ENCODE results near the gene CPLANE2. TPM values are rescaled to one million over a fixed set of nuclear protein-coding genes. Genes with fewer than 3 reads are reported as not detected.

The CPLANE2 gene, protein sequence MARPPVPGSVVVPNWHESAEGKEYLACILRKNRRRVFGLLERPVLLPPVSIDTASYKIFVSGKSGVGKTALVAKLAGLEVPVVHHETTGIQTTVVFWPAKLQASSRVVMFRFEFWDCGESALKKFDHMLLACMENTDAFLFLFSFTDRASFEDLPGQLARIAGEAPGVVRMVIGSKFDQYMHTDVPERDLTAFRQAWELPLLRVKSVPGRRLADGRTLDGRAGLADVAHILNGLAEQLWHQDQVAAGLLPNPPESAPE
- total RNA-seq: 8.5 to 12.3 TPM (median 12.0 TPM) in 3 replicates
- long read RNA-seq, partial matches to known transcripts: 1 of 5 reads
- long read RNA-seq, other reads (novel, unspliced or antisense): 0 of 5 reads

DNA sequence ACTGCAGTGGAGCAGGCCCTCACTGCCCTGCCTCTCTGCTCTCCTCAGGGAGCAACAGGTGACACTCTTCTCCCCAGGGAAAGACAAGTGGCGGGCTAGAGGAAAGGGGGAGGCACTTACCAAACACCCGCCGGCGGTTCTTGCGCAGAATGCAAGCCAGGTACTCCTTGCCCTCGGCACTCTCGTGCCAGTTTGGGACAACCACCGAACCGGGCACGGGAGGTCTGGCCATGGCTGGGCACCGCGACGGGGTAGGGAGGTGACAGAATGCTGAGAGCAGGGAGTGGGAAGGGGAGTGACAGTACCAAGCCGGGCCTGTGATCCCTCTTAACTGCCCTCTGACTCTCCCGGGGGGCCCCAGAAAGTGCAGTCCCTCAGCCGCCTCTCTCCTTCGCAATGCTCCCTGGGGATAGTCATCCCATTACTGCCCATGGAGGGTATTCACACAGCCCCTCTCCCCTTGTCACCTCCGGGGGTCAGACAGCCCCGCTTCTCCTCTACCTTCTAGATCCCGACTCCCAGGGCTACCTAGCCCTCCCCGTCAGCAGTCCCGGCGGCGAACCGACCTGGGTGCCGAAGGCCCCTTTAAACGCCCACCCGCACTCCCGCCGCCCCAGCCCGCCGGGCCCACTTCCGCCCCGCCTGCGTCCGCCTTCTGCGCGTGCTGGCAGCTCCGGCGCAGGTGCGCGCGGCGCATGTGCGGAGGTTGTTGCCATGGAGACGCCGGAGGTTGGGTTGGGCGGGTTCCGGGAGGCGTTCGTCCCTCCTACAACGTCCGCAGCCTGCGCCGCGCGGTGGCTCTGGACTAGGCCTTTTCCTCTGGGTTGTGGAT is at the start of gene CPLANE2:
Gene CPLANE2, minus strand, starts transcription at position 673 of the 832 bp plus-strand sequence. Its CDS starts 441 bp downstream, at position 232.
- Mint-ChIP-seq H3K4me3 (ENCODE audit: unreplicated experiment) (peak within 1 kb of the TSS; percentile 80), H3K27ac (ENCODE audit: unreplicated experiment) (peak within 1 kb of the TSS; percentile 96), H3K9me3 (ENCODE audit: low read depth) (no peaks in the 10 kb centered on the region), H3K27me3 (ENCODE audit: low read depth) (no peaks in the 10 kb centered on the region), H3K36me3 (ENCODE audit: low read depth) (peaks cover 1% of the 10 kb centered on the region), H3K4me1 (ENCODE audit: low read depth) (peaks cover 16% of the 10 kb centered on the region)
- peak; percentile 98 for DNase-seq (ENCODE audit: low spot score)
- TF ChIP-seq, protein P1, sequence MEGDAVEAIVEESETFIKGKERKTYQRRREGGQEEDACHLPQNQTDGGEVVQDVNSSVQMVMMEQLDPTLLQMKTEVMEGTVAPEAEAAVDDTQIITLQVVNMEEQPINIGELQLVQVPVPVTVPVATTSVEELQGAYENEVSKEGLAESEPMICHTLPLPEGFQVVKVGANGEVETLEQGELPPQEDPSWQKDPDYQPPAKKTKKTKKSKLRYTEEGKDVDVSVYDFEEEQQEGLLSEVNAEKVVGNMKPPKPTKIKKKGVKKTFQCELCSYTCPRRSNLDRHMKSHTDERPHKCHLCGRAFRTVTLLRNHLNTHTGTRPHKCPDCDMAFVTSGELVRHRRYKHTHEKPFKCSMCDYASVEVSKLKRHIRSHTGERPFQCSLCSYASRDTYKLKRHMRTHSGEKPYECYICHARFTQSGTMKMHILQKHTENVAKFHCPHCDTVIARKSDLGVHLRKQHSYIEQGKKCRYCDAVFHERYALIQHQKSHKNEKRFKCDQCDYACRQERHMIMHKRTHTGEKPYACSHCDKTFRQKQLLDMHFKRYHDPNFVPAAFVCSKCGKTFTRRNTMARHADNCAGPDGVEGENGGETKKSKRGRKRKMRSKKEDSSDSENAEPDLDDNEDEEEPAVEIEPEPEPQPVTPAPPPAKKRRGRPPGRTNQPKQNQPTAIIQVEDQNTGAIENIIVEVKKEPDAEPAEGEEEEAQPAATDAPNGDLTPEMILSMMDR (IDR thresholded peaks at IDR 0.05): peak; percentile 9

DNA sequence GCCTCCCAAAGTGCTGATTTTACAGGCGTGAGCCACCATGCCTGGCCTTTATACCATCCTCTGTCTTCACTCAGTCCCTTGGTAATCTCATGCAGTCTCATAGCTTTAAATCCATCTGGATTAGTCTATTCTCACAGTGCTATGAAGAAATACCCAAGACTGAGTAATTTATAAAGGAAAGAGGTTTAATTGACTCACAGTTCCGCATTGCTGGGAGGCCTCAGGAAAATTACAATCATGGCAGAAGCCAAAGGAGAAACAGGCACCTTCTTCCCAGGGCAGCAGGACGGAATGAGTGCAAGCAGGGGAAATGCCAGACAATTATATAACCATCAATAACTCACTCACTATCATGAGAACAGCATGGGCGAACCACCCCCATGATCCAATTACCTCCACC is 49.1 kb upstream of the CPLANE2 start:
- Mint-ChIP-seq H3K27me3 (ENCODE audit: low read depth) (no peaks in the 10 kb centered on the region), H3K4me1 (ENCODE audit: low read depth) (no peaks in the 10 kb centered on the region), H3K9me3 (ENCODE audit: low read depth) (no peaks in the 10 kb centered on the region), H3K36me3 (ENCODE audit: low read depth) (peaks cover 8% of the 10 kb centered on the region), H3K27ac (ENCODE audit: unreplicated experiment) (no peak overlapping the region), H3K4me3 (ENCODE audit: unreplicated experiment) (no peak overlapping the region)
- no peak for DNase-seq (ENCODE audit: low spot score)
- TF ChIP-seq, protein P1 (IDR thresholded peaks at IDR 0.05): no peak

DNA sequence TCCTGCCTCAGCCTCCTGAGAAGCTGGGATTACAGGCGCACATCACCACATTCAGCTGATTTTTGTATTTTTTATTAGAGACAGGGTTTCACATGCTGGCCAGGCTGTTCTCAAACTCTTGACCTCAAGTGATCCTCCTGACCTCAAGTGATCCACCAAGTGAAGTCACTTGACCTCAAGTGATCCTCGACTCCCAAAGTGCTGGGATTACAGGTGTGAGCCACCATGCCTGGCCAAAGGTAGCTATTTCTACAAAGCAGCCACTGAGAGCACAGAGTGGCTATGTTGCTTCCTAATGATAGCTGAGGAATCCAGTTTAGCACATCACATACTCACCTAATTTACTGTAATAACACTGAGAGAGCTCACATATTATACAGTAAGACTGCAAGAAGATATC is 44.8 kb upstream of the CPLANE2 start:
- Mint-ChIP-seq H3K4me3 (ENCODE audit: unreplicated experiment) (no peak overlapping the region), H3K4me1 (ENCODE audit: low read depth) (peaks cover 5% of the 10 kb centered on the region), H3K27me3 (ENCODE audit: low read depth) (no peaks in the 10 kb centered on the region), H3K36me3 (ENCODE audit: low read depth) (peaks cover 2% of the 10 kb centered on the region), H3K27ac (ENCODE audit: unreplicated experiment) (no peak overlapping the region), H3K9me3 (ENCODE audit: low read depth) (no peaks in the 10 kb centered on the region)
- TF ChIP-seq, protein P1 (IDR thresholded peaks at IDR 0.05): no peak
- DNase-seq (ENCODE audit: low spot score): no peak

DNA sequence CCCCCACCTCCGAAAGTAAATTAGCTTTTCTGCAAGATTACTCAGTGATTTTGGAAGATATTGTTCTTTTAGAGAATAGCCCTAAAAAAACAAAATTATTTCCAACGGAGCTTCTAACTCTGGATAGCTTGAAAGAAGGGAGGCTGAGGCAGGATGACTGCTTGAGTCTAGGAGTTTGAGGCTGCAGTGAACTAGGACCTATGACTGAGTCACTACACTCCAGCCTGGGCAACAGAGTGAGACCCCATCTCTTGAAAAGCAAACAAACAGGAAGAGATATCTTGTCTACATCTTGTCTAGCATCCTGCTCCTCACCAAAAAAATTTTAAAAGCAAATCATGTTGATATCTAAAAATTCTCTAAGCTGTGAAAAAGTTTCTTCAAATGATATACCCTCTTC is 42.2 kb upstream of the CPLANE2 start:
- Mint-ChIP-seq H3K4me1 (ENCODE audit: low read depth) (peaks cover 6% of the 10 kb centered on the region), H3K36me3 (ENCODE audit: low read depth) (peaks cover 2% of the 10 kb centered on the region), H3K9me3 (ENCODE audit: low read depth) (no peaks in the 10 kb centered on the region), H3K27me3 (ENCODE audit: low read depth) (no peaks in the 10 kb centered on the region), H3K27ac (ENCODE audit: unreplicated experiment) (no peak overlapping the region), H3K4me3 (ENCODE audit: unreplicated experiment) (no peak overlapping the region)
- no peak for DNase-seq (ENCODE audit: low spot score)
- TF ChIP-seq, protein P1 (IDR thresholded peaks at IDR 0.05): no peak

DNA sequence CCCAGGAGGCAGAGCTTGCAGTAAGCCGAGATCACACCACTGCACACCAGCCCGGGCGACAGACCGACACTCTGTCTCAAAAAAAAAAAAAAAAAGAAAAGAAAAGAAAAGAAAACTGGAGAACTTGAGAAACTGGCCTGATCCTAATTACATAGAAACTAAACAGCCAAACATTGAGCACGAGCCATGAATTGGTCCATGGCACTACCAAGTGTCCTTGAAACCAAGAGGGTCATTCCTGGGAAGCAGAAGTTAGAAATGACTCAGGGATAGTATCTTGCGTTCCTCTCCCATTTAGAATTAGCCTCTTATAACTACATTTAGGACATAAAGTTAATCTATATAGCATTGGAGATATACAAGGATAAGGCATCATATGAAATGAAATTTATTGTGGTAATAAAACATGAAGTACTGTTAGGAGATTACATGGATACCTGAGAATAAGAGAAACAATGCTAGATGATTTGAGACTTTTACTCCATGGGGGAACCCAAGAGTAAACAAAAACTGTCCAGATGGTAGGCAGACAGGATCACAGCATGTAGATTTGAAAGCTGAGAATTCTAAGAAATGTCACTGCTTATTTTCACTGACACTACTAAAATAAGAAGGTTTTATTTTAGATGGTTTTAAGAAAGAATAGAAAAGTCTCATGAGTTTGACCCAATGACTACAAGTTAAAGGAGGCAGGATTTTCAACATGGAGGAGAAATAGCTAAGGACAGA is 39.5 kb upstream of the CPLANE2 start:
- Mint-ChIP-seq H3K4me3 (ENCODE audit: unreplicated experiment) (no peak overlapping the region), H3K9me3 (ENCODE audit: low read depth) (no peaks in the 10 kb centered on the region), H3K4me1 (ENCODE audit: low read depth) (peaks cover 6% of the 10 kb centered on the region), H3K27me3 (ENCODE audit: low read depth) (no peaks in the 10 kb centered on the region), H3K27ac (ENCODE audit: unreplicated experiment) (no peak overlapping the region), H3K36me3 (ENCODE audit: low read depth) (peaks cover 3% of the 10 kb centered on the region)
- TF ChIP-seq, protein P1 (IDR thresholded peaks at IDR 0.05): no peak
- DNase-seq (ENCODE audit: low spot score): no peak

All from chondrocyte (in vitro differentiated cells).